IMR-90 (cell line): ENCODE data around the gene PRKCE. TPM values are rescaled to one million over a fixed set of nuclear protein-coding genes. Genes with fewer than 3 reads are reported as not detected.

Experiments used
- ATAC-seq: fragments of 200-7000 bp; cut with Tn5 transposase; 2 replicates; pipeline ENCODE4 v1.9.1; 2020; ENCODE audit warnings: low read depth, mild to moderate bottlenecking, moderate library complexity
- BruUV-seq: library from RNA; stranded (reverse); fragments of 400-500 nt; replicated peaks from 2 replicates; lab custom pipeline; 2021; lab: Mats Ljungman, UMichigan
- CTCF ChIA-PET: fragments of 300-600 bp; formaldehyde crosslinking; extraction: SDS; loops from one replicate; lab custom pipeline; 2021; ENCODE audit warnings: antibody characterized with exemption; lab: Yijun Ruan, JAX
- POLR2A ChIA-PET: fragments of 300-600 bp; sonication (Branson Sonifier 250); formaldehyde crosslinking; loops from one replicate; lab custom pipeline; 2022; ENCODE audit warnings: antibody characterized with exemption; ENCODE audit not compliant: unreplicated experiment; lab: Charles Lee
- DNase-seq: peaks from one replicate; pipeline ENCODE4 v3.0.0; 2013
- H2AFZ ChIP-seq: replicated peaks from 2 replicates; pipeline ENCODE3; 2013; ENCODE audit warnings: low read length, mild to moderate bottlenecking; ENCODE audit not compliant: poor library complexity
- H2AK5ac ChIP-seq: 2 replicates; pipeline ENCODE4 v1.6.1; 2013; ENCODE audit warnings: low read depth, low read length, inconsistent platforms
- H2AK9ac ChIP-seq: replicated peaks from 2 replicates; pipeline ENCODE3; 2013; ENCODE audit warnings: mild to moderate bottlenecking, low read depth, low read length, moderate library complexity; ENCODE audit not compliant: poor library complexity
- H2BK120ac ChIP-seq: 2 replicates; pipeline ENCODE4 v1.6.1; 2013; ENCODE audit warnings: low read depth, low read length, inconsistent platforms
- H2BK15ac ChIP-seq: 3 replicates; pipeline ENCODE4 v1.6.1; 2013; ENCODE audit warnings: low read depth, low read length, inconsistent platforms
- H2BK20ac ChIP-seq: 2 replicates; pipeline ENCODE4 v1.6.1; 2013; ENCODE audit warnings: low read depth, mild to moderate bottlenecking, inconsistent platforms, low read length, moderate library complexity
- H2BK5ac ChIP-seq: 2 replicates; pipeline ENCODE4 v1.6.1; 2013; ENCODE audit warnings: mild to moderate bottlenecking, low read depth, low read length, inconsistent platforms; ENCODE audit not compliant: poor library complexity, severe bottlenecking
- H3K14ac ChIP-seq: replicated peaks from 2 replicates; pipeline ENCODE4 v1.6.1; 2013; ENCODE audit warnings: low read depth, low read length, inconsistent platforms
- H3K18ac ChIP-seq: 2 replicates; pipeline ENCODE4 v1.6.1; 2013; ENCODE audit warnings: low read depth, low read length, control low read depth
- H3K23ac ChIP-seq: 2 replicates; pipeline ENCODE4 v1.6.1; 2013; ENCODE audit warnings: low read depth, low read length, inconsistent platforms
- H3K27ac ChIP-seq: 2 replicates; pipeline ENCODE4 v1.5.1; 2013; ENCODE audit warnings: mild to moderate bottlenecking, control low read depth, low read length; ENCODE audit not compliant: insufficient read depth
- H3K27me3 ChIP-seq: 2 replicates; pipeline ENCODE4 v1.6.1; 2013; ENCODE audit warnings: low read length; ENCODE audit not compliant: control insufficient read depth, insufficient read depth
- H3K36me3 ChIP-seq: 2 replicates; pipeline ENCODE4 v1.6.1; 2013; ENCODE audit warnings: low read length, mixed read lengths; ENCODE audit not compliant: control insufficient read depth, insufficient read depth
- H3K4ac ChIP-seq: 2 replicates; pipeline ENCODE4 v1.6.1; 2013; ENCODE audit warnings: low read depth, low read length, inconsistent platforms
- H3K4me1 ChIP-seq: 2 replicates; pipeline ENCODE4 v1.6.1; 2013; ENCODE audit warnings: low read length, mixed read lengths; ENCODE audit not compliant: control insufficient read depth, insufficient read depth
- H3K4me2 ChIP-seq: 2 replicates; pipeline ENCODE4 v1.6.1; 2013; ENCODE audit warnings: low read depth, mild to moderate bottlenecking, control low read depth, low read length, moderate library complexity
- H3K4me3 ChIP-seq: 2 replicates; pipeline ENCODE4 v1.5.1; 2013; ENCODE audit warnings: low read depth, mild to moderate bottlenecking, control low read depth, low read length, moderate library complexity; ENCODE audit not compliant: insufficient read depth
- H3K56ac ChIP-seq: 2 replicates; pipeline ENCODE4 v1.6.1; 2013; ENCODE audit warnings: low read length, inconsistent platforms; ENCODE audit not compliant: insufficient read depth; ENCODE audit errors: extremely low read depth
- H3K79me1 ChIP-seq, 2 experiments: 2 replicates each; pipeline ENCODE4 v1.6.1; 2013; ENCODE audit warnings: low read length in 2 of 2, inconsistent platforms in 1 of 2, low read depth in 1 of 2
- H3K9ac ChIP-seq: 2 replicates; pipeline ENCODE4 v1.6.1; 2013; ENCODE audit warnings: low read depth, low read length, control low read depth
- H3K9me1 ChIP-seq: 2 replicates; pipeline ENCODE4 v1.6.1; 2013; ENCODE audit warnings: low read length, inconsistent platforms; ENCODE audit not compliant: insufficient read depth
- H3K9me3 ChIP-seq: 2 replicates; pipeline ENCODE4 v1.6.1; 2013; ENCODE audit warnings: low read length; ENCODE audit not compliant: control insufficient read depth, insufficient read depth
- H4K20me1 ChIP-seq: 2 replicates; pipeline ENCODE4 v1.6.1; 2013; ENCODE audit warnings: low read length, inconsistent platforms; ENCODE audit not compliant: insufficient read depth
- H4K5ac ChIP-seq: 2 replicates; pipeline ENCODE4 v1.6.1; 2013; ENCODE audit warnings: mild to moderate bottlenecking, low read depth, low read length, control low read depth
- H4K8ac ChIP-seq, 2 experiments: 2 replicates each; pipeline ENCODE4 v1.6.1; 2013; ENCODE audit warnings: low read depth in 2 of 2, low read length in 2 of 2, control low read depth in 1 of 2, inconsistent platforms in 1 of 2
- H4K91ac ChIP-seq: 2 replicates; pipeline ENCODE4 v1.6.1; 2013; ENCODE audit warnings: low read depth, low read length, inconsistent platforms; ENCODE audit not compliant: insufficient read depth
- BHLHE40 ChIP-seq: fragments of 150-350 bp; IDR thresholded peaks from 2 replicates; pipeline ENCODE4 v1.6.1; 2016; ENCODE audit warnings: mild to moderate bottlenecking, low read depth, low read length
- CEBPB ChIP-seq: IDR thresholded peaks from 2 replicates; pipeline ENCODE4 v1.6.1; 2012; ENCODE audit warnings: low read depth, low read length, improper control_type of control experiment
- CHD1 ChIP-seq: IDR thresholded peaks from 2 replicates; pipeline ENCODE4 v1.6.1; 2012; ENCODE audit warnings: low read depth, low read length, improper control_type of control experiment
- FOS ChIP-seq: fragments of 150-350 bp; IDR thresholded peaks from 2 replicates; pipeline ENCODE4 v1.6.1; 2016; ENCODE audit warnings: low read depth, low read length
- MAZ ChIP-seq: IDR thresholded peaks from 2 replicates; pipeline ENCODE4 v1.6.1; 2012; ENCODE audit warnings: low read depth, mild to moderate bottlenecking, low read length, improper control_type of control experiment, moderate library complexity, borderline replicate concordance
- MXI1 ChIP-seq: IDR thresholded peaks from 2 replicates; pipeline ENCODE4 v1.6.1; 2012; ENCODE audit warnings: low read depth, mild to moderate bottlenecking, low read length, moderate library complexity, borderline replicate concordance
- NFE2L2 ChIP-seq: fragments of 150-350 bp; IDR thresholded peaks from 2 replicates; pipeline ENCODE4 v1.6.1; 2016; ENCODE audit warnings: low read depth, mild to moderate bottlenecking, low read length
- POLR2A ChIP-seq: IDR thresholded peaks from 2 replicates; pipeline ENCODE4 v1.6.1; 2012; ENCODE audit warnings: mild to moderate bottlenecking, low read depth, low read length
- RAD21 ChIP-seq: IDR thresholded peaks from 2 replicates; pipeline ENCODE4 v1.6.1; 2012; ENCODE audit warnings: low read length, improper control_type of control experiment
- SMC3 ChIP-seq: fragments of 150-350 bp; IDR thresholded peaks from 2 replicates; pipeline ENCODE4 v1.6.1; 2016; ENCODE audit warnings: low read depth, mild to moderate bottlenecking, antibody characterized with exemption, low read length, moderate library complexity
- WGBS, 2 experiments: methylation state at CpG; one replicate each; pipeline versions ENCODE4 v1.1.5 to v1.1.7; 2013; ENCODE audit warnings: missing lambda C conversion rate in 2 of 2; ENCODE audit not compliant: insufficient read length in 1 of 2; ENCODE audit errors: extremely low coverage in 2 of 2; 5-methylcytosine and 5-hydroxymethylcytosine counted together
- dilution Hi-C: fragments of 300-500 bp; cut with HindIII; formaldehyde crosslinking; loops from one replicate; pipeline ENCODE4 v1.14.3; 2018; ENCODE audit warnings: low sequenced_read_pairs; ENCODE audit not compliant: unreplicated experiment
- in situ Hi-C: fragments of 300-500 bp; cut with MboI; formaldehyde crosslinking; loops from 3 replicates; pipeline ENCODE4 v1.14.3; 2019; ENCODE audit warnings: low sequenced_read_pairs, inconsistent platforms, mixed read lengths
- intact Hi-C: fragments of 100-400 bp; cut with micrococcal nuclease; formaldehyde crosslinking; loops from 2 replicates; pipeline ENCODE4 v1.10.0; 2022
- polyA plus RNA-seq, 3 experiments: library from polyadenylated mRNA; depleted of rRNA; stranded (reverse); fragments of >200 nt; gene quantifications; 2 replicates each; pipeline ENCODE4 v1.2.3, GENCODE V29; 2012; ENCODE audit warnings: low replicate concordance in 1 of 3
- total RNA-seq: library from RNA; depleted of rRNA; stranded (reverse); fragments of >200 nt; gene quantifications from 2 replicates; pipeline ENCODE4 v1.2.3, GENCODE V29; 2012
- TF ChIP-seq, protein P1 (sequence below): fragments of 150-350 bp; IDR thresholded peaks from 2 replicates; pipeline ENCODE4 v1.6.1; 2017; ENCODE audit warnings: mild to moderate bottlenecking, antibody characterized with exemption, low read length, low read depth
- TF ChIP-seq, protein P2 (sequence below): fragments of 150-350 bp; IDR thresholded peaks from 2 replicates; pipeline ENCODE4 v1.6.1; 2016; ENCODE audit warnings: low read depth, mild to moderate bottlenecking, low read length, moderate library complexity, borderline replicate concordance

PRKCE gene
- total and polyA plus RNA-seq, 2 of the 4 experiments (the other 2 are of a cell fraction): 8.1 to 32.4 TPM

DNA sequence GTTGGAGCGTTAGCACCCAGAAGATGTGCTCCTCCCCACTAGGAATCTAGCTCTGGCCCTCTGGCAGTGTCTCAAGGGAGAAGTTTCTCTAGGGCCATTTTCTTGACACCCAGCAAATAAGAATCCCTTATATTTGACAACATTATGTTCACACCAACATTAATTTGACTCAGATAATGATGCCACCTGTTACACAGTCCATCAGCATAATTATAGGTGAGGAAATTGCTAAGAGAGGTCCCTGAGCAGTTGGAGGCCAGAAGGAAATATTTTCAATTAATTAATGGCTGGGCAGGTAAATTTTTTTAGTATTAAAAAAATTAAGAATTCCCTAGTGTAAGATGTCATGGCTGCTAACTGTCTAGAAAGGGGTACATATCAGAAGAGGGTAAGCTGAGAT, 36.5 kb downstream of the PRKCE start:
- H3K9me3 ChIP-seq: no peaks in the 10 kb centered on the region
- no CpG with 5 or more reads among the region's 1 CpG for WGBS, 2 experiments
- no peak overlapping the region for H4K8ac ChIP-seq
- H2BK20ac ChIP-seq: no peak overlapping the region
- no peak overlapping the region for H3K56ac ChIP-seq
- no TSS peak for BruUV-seq
- H3K4me2 ChIP-seq: no peak overlapping the region
- intact Hi-C loops (no loop called here), dilution Hi-C loops (no loop called here), in situ Hi-C loops (no loop called here)
- no peak overlapping the region for H2BK120ac ChIP-seq
- H3K4ac ChIP-seq: no peak overlapping the region
- H4K5ac ChIP-seq: no peak overlapping the region
- H2AK9ac ChIP-seq: no peak overlapping the region
- no peak overlapping the region for H3K9ac ChIP-seq
- TF ChIP-seq RAD21 (no peak), MXI1 (no peak), FOS (no peak), CEBPB (no peak), SMC3 (no peak), CHD1 (no peak), NFE2L2 (no peak), BHLHE40 (no peak), MAZ (no peak), POLR2A (no peak)
- TF ChIP-seq, protein P1, sequence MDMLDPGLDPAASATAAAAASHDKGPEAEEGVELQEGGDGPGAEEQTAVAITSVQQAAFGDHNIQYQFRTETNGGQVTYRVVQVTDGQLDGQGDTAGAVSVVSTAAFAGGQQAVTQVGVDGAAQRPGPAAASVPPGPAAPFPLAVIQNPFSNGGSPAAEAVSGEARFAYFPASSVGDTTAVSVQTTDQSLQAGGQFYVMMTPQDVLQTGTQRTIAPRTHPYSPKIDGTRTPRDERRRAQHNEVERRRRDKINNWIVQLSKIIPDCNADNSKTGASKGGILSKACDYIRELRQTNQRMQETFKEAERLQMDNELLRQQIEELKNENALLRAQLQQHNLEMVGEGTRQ: no peak
- TF ChIP-seq, protein P2, sequence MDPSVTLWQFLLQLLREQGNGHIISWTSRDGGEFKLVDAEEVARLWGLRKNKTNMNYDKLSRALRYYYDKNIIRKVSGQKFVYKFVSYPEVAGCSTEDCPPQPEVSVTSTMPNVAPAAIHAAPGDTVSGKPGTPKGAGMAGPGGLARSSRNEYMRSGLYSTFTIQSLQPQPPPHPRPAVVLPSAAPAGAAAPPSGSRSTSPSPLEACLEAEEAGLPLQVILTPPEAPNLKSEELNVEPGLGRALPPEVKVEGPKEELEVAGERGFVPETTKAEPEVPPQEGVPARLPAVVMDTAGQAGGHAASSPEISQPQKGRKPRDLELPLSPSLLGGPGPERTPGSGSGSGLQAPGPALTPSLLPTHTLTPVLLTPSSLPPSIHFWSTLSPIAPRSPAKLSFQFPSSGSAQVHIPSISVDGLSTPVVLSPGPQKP: no peak
- no peak overlapping the region for H2AFZ ChIP-seq
- peaks cover 9 to 38% of the 10 kb centered on the region in 2 experiments; a peak in 3 of 4 replicates for H3K79me1 ChIP-seq
- no peaks in the 10 kb centered on the region for H3K27me3 ChIP-seq
- ATAC-seq (no peak), DNase-seq (no peak)
- no peak overlapping the region for H2BK15ac ChIP-seq
- ChIA-PET POLR2A (no interaction called here), CTCF (no interaction called here)
- peaks cover 9% of the 10 kb centered on the region for H4K20me1 ChIP-seq
- H3K9me1 ChIP-seq: no peaks in the 10 kb centered on the region
- no peak overlapping the region for H3K4me3 ChIP-seq
- H3K18ac ChIP-seq: no peak overlapping the region
- no peaks in the 10 kb centered on the region for H3K36me3 ChIP-seq
- no peaks in the 10 kb centered on the region for H3K4me1 ChIP-seq
- H3K27ac ChIP-seq: no peak overlapping the region
- no peak overlapping the region for H2BK5ac ChIP-seq
- no peak overlapping the region for H4K91ac ChIP-seq
- no peak overlapping the region for H3K23ac ChIP-seq
- no peak overlapping the region for H2AK5ac ChIP-seq
- no peak overlapping the region for H3K14ac ChIP-seq
